ENCODE data around the gene CPM.
"Not testable (repeated sequence)": the region's sequence is repeated elsewhere in the genome, so short reads cannot be mapped to it uniquely, and the experiment has no call there.

Gene CPM

GRCh38 chr12:68823696-68824095 lies 109.3 kb downstream of the CPM start:
- no peak for DNase-seq

- no peak for DNase-seq
Observed at GRCh38 chr12:68821357-68822188, 111.4 kb downstream of the CPM start.

- DNase-seq = not testable (repeated sequence)
Observed at GRCh38 chr12:68819481-68819880, 113.5 kb downstream of the CPM start.

GRCh38 chr12:68815928-68816800 lies 116.8 kb downstream of the CPM start:
- no peak for DNase-seq

- no peak for DNase-seq
Observed at GRCh38 chr12:68815232-68815927, 117.6 kb downstream of the CPM start.

GRCh38 chr12:68814490-68815231 lies 118.3 kb downstream of the CPM start:
- no peak for DNase-seq

GRCh38 chr12:68813242-68813593 lies 119.8 kb downstream of the CPM start:
- DNase-seq = no peak

GRCh38 chr12:68812553-68813241 lies 120.3 kb downstream of the CPM start:
- DNase-seq = no peak

- DNase-seq = not testable (repeated sequence)
Observed at GRCh38 chr12:68811573-68811972, 121.4 kb downstream of the CPM start.

- not testable (repeated sequence) for DNase-seq
Observed at GRCh38 chr12:68810027-68810389, 123.0 kb downstream of the CPM start.

- no peak for DNase-seq
Observed at GRCh38 chr12:68809190-68810026, 123.6 kb downstream of the CPM start.

GRCh38 chr12:68808388-68809189 lies 124.4 kb downstream of the CPM start:
- DNase-seq = peak; percentile 51 to 68

- peak; percentile 76 to 94 for DNase-seq
Observed at GRCh38 chr12:68807576-68808387, 125.2 kb downstream of the CPM start, which contains the start of gene MDM2. Gene MDM2 (plus strand): TSS chr12:68808177. CDS start chr12:68808478, 301 bp downstream.

GRCh38 chr12:68807274-68807575 lies 125.7 kb downstream of the CPM start:
- not testable (repeated sequence) for DNase-seq

GRCh38 chr12:68806488-68807237 lies 126.3 kb downstream of the CPM start:
- no peak for DNase-seq

GRCh38 chr12:68805592-68806120 lies 127.3 kb downstream of the CPM start:
- no peak for DNase-seq

GRCh38 chr12:68804657-68805591 lies 128.0 kb downstream of the CPM start:
- no peak for DNase-seq

Data from NCI-H446 (cell line).